Endodermal cell (in vitro differentiated cells): Measurements from ENCODE around the gene SUPT3H. TPM values are rescaled to one million over a fixed set of nuclear protein-coding genes. Genes with fewer than 3 reads are reported as not detected.

Experiments
- DNase-seq: peaks from one replicate; pipeline ENCODE4 v3.0.0-alpha.2; 2017
- H3K27ac ChIP-seq: 2 replicates; pipeline ENCODE4 v1.5.1; 2013; ENCODE audit warnings: mild to moderate bottlenecking, low read depth, low read length, moderate library complexity
- H3K27me3 ChIP-seq: 2 replicates; pipeline ENCODE4 v1.6.1; 2013; ENCODE audit warnings: mild to moderate bottlenecking, low read length, moderate library complexity; ENCODE audit not compliant: insufficient read depth, control insufficient read depth, poor library complexity, severe bottlenecking
- H3K36me3 ChIP-seq: 2 replicates; pipeline ENCODE4 v1.7.0; 2013; ENCODE audit warnings: mild to moderate bottlenecking, low read length, moderate library complexity; ENCODE audit not compliant: control insufficient read depth, insufficient read depth
- H3K4me1 ChIP-seq: one replicate; pipeline ENCODE4 v1.7.0; 2013; ENCODE audit warnings: low read length; ENCODE audit not compliant: control insufficient read depth, insufficient read depth
- H3K4me3 ChIP-seq: 2 replicates; pipeline ENCODE4 v1.5.1; 2013; ENCODE audit warnings: mild to moderate bottlenecking, low read length, moderate library complexity
- H3K9ac ChIP-seq: 2 replicates; pipeline ENCODE4 v1.6.1; 2013; ENCODE audit warnings: mild to moderate bottlenecking, low read length, moderate library complexity; ENCODE audit not compliant: poor library complexity, severe bottlenecking; ENCODE audit errors: extremely low read depth
- H3K9me3 ChIP-seq: 2 replicates; pipeline ENCODE4 v1.6.1; 2013; ENCODE audit warnings: mild to moderate bottlenecking, low read length, moderate library complexity; ENCODE audit not compliant: control insufficient read depth
- H3K27ac Mint-ChIP-seq: 2 replicates; pipeline ENCODE4 v1.8.0; 2020; ENCODE audit warnings: mixed read lengths
- H3K27me3 Mint-ChIP-seq: 2 replicates; pipeline ENCODE4 v1.8.0; 2021; ENCODE audit warnings: mild to moderate bottlenecking, mixed read lengths; ENCODE audit not compliant: insufficient read depth
- H3K36me3 Mint-ChIP-seq: 2 replicates; pipeline ENCODE4 v1.8.0; 2020; ENCODE audit warnings: low read depth, mixed read lengths
- H3K4me1 Mint-ChIP-seq: 2 replicates; pipeline ENCODE4 v1.8.0; 2020; ENCODE audit warnings: mixed read lengths
- H3K4me3 Mint-ChIP-seq: 2 replicates; pipeline ENCODE4 v1.8.0; 2020; ENCODE audit warnings: mild to moderate bottlenecking, moderate library complexity, mixed read lengths
- H3K9me3 Mint-ChIP-seq: 2 replicates; pipeline ENCODE4 v1.8.0; 2020; ENCODE audit warnings: mild to moderate bottlenecking, mixed read lengths
- whole genome bisulfite sequencing, 2 experiments: methylation state at CpG; one replicate each; pipeline versions ENCODE4 v1.1.5 to v1.1.7; 2013; ENCODE audit warnings: missing lambda C conversion rate in 2 of 2, mixed read lengths in 1 of 2; ENCODE audit not compliant: insufficient coverage in 1 of 2, insufficient read length in 1 of 2; 5-methylcytosine and 5-hydroxymethylcytosine counted together
- total RNA-seq, 2 donors: library from RNA; stranded (reverse); fragmentation: NEBNext Ultra II Directional in 1 of 2; extraction: Animal tissue kit (Norgen Biotek cat#: 25700) in 1 of 2; gene quantifications; 2 replicates in 1 of 2; 3 replicates in 1 of 2; pipeline ENCODE4 v1.2.1, GENCODE V29; 2021
- TF ChIP-seq, protein P1 (sequence below): fragments of 200-600 bp; sonication (generic); conservative IDR thresholded peaks from 2 replicates; pipeline ENCODE4 v1.5.0; 2021; ENCODE audit warnings: antibody characterized with exemption, mild to moderate bottlenecking

Gene SUPT3H
- total RNA-seq, 2 donors from 2014 or later = 32.4 to 34.7 TPM

DNA sequence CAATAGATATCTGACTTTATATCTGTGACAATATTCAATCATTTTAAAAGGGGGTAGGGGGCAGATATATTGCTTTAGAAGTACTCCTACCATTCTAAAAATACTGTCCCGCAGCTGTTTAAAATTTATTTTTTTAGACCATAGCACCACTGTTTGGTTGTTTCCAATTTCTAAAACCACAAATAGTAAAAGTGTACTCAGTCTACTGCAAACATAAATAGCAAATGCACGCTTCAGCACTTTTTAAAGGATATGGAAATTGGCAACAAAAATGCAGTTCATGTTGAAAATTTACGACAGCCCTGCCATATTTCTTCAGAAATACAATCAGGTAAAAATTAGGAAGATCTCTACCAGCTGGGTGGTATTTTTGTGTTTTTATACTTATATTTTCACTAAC, 181.6 kb downstream of the SUPT3H start:
- Mint-ChIP-seq H3K4me1 (peaks cover 2% of the 10 kb centered on the region), H3K4me3 (no peak overlapping the region), H3K9me3 (no peaks in the 10 kb centered on the region), H3K27ac (no peak overlapping the region), H3K36me3 (no peaks in the 10 kb centered on the region), H3K27me3 (no peaks in the 10 kb centered on the region)
- Histone ChIP-seq H3K9me3 (no peaks in the 10 kb centered on the region), H3K9ac (no peak overlapping the region), H3K4me3 (no peak overlapping the region), H3K27ac (no peak overlapping the region), H3K27me3 (no peaks in the 10 kb centered on the region), H3K4me1 (no peaks in the 10 kb centered on the region), H3K36me3 (no peaks in the 10 kb centered on the region)
- TF ChIP-seq, protein P1, sequence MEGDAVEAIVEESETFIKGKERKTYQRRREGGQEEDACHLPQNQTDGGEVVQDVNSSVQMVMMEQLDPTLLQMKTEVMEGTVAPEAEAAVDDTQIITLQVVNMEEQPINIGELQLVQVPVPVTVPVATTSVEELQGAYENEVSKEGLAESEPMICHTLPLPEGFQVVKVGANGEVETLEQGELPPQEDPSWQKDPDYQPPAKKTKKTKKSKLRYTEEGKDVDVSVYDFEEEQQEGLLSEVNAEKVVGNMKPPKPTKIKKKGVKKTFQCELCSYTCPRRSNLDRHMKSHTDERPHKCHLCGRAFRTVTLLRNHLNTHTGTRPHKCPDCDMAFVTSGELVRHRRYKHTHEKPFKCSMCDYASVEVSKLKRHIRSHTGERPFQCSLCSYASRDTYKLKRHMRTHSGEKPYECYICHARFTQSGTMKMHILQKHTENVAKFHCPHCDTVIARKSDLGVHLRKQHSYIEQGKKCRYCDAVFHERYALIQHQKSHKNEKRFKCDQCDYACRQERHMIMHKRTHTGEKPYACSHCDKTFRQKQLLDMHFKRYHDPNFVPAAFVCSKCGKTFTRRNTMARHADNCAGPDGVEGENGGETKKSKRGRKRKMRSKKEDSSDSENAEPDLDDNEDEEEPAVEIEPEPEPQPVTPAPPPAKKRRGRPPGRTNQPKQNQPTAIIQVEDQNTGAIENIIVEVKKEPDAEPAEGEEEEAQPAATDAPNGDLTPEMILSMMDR = no peak
- no peak for DNase-seq
- WGBS, 2 experiments = 90 to 95% methylated on average over 2 to 3 of the region's 3 CpGs

DNA sequence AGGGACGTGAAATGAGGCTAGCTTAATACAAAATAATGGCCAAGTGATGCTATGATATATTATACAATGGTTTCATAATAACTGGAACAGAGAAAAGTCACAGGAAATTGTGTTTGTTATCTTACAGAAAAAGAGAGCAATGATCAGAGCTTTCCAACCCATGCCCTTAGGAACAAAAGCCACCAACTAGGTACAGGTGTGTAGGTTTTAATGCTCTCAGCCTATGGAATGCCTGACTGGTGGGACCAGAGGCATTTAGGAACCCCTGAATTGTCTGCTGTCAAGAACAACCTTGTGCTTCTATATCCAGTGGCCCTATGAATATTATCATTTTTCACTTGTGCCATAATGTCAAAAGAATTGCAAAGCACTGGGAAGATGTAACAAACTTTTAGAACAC, 182.6 kb downstream of the SUPT3H start:
- no peaks in the 10 kb centered on the region for H3K9me3 ChIP-seq
- DNase-seq = no peak
- Mint-ChIP-seq H3K4me1 (peaks cover 2% of the 10 kb centered on the region), H3K27me3 (no peaks in the 10 kb centered on the region), H3K36me3 (no peaks in the 10 kb centered on the region), H3K4me3 (no peak overlapping the region), H3K9me3 (no peaks in the 10 kb centered on the region), H3K27ac (no peak overlapping the region)
- no peaks in the 10 kb centered on the region for H3K36me3 ChIP-seq
- TF ChIP-seq, protein P1 = no peak
- no peaks in the 10 kb centered on the region for H3K4me1 ChIP-seq
- no peak overlapping the region for H3K4me3 ChIP-seq
- no peak overlapping the region for H3K9ac ChIP-seq
- WGBS, 2 experiments = 92% methylated on average over 1 of the region's 1 CpG; no CpG with 5 or more reads in 1 of the 2 experiments
- H3K27me3 ChIP-seq = no peaks in the 10 kb centered on the region
- H3K27ac ChIP-seq = no peak overlapping the region

DNA sequence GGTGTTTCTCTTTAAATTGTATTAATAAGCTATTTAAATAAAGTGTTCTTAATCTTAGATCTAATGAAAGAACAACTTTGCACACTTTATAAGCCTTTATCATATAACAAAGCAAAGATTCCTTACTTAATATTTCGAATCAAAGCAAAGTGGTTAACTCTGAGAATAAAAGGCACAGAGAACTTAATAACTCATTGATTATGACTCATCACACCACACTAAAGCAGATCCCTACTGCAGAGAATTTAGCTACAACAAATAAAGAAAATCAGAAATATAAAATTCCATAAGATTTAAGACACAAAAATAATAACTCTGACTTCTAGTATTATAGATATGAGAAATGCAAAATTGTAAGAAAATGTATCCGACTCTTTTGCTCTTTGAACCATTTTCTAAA, 185.2 kb downstream of the SUPT3H start:
- 94% methylated on average over 2 of the region's 2 CpGs for WGBS, 2 experiments
- H3K27ac ChIP-seq = no peak overlapping the region

More for the DNA sequence above, 185.2 kb downstream of the SUPT3H start:
- no peak overlapping the region for H3K9ac ChIP-seq
- no peak for DNase-seq
- no peaks in the 10 kb centered on the region for H3K27me3 ChIP-seq
- Mint-ChIP-seq H3K4me3 (no peak overlapping the region), H3K4me1 (no peaks in the 10 kb centered on the region), H3K36me3 (no peaks in the 10 kb centered on the region), H3K27ac (no peak overlapping the region), H3K27me3 (no peaks in the 10 kb centered on the region), H3K9me3 (no peaks in the 10 kb centered on the region)
- no peaks in the 10 kb centered on the region for H3K36me3 ChIP-seq
- no peaks in the 10 kb centered on the region for H3K4me1 ChIP-seq
- H3K4me3 ChIP-seq = no peak overlapping the region
- no peaks in the 10 kb centered on the region for H3K9me3 ChIP-seq
- TF ChIP-seq, protein P1 = no peak
